GM19455 (cell line): Measurements from ENCODE around the gene SCAF8.
"Not testable (repeated sequence)": the region's sequence is repeated elsewhere in the genome, so short reads cannot be mapped to it uniquely, and the experiment has no call there.

Experiments used
- ATAC-seq: cut with Tn5 transposase; IDR thresholded peaks from one replicate; pipeline ENCODE4 v1.9.1; 2021; ENCODE audit not compliant: unreplicated experiment

Gene SCAF8, protein sequence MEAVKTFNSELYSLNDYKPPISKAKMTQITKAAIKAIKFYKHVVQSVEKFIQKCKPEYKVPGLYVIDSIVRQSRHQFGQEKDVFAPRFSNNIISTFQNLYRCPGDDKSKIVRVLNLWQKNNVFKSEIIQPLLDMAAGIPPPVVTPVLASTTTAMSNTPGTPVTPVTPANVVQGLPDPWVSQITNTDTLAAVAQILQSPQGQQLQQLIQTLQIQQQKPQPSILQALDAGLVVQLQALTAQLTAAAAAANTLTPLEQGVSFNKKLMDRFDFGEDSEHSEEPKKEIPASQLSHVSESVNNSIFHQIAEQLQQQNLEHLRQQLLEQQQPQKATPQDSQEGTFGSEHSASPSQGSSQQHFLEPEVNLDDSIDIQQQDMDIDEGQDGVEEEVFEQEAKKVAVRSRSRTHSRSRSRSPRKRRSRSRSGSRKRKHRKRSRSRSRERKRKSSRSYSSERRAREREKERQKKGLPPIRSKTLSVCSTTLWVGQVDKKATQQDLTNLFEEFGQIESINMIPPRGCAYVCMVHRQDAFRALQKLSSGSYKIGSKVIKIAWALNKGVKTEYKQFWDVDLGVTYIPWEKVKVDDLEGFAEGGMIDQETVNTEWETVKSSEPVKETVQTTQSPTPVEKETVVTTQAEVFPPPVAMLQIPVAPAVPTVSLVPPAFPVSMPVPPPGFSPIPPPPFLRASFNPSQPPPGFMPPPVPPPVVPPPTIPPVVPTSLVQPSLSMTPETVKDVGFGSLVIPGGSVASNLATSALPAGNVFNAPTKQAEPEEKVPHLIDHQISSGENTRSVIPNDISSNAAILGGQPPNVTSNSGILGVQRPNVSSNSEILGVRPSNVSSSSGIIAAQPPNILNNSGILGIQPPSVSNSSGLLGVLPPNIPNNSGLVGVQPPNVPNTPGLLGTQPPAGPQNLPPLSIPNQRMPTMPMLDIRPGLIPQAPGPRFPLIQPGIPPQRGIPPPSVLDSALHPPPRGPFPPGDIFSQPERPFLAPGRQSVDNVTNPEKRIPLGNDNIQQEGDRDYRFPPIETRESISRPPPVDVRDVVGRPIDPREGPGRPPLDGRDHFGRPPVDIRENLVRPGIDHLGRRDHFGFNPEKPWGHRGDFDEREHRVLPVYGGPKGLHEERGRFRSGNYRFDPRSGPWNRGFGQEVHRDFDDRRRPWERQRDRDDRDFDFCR (N-terminal part only)

DNA sequence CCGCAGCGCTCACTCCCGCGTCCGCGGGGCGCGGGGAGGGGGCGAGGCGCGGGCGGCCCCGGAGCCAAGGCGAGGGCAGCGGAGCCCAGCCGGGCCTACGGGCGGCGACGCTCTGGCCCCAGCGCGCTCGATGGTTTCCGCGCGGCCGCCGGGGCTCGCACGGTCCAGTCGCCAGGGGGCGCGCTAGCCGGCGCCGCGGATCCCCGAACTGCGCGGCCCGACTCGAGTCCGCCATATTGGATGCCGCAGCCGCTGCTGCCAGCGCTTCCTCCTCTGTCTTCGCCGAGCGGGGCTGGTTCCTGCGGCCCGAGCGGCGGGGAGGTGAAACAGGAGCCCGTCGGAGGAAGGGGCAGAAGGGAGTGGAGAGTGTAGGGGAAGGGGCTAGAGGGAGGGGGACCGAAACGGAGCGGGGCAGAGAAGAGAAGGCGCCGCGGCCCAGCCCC is at the start of gene SCAF8:
TSS of gene SCAF8 (plus strand) at position 234 of the 443 bp plus-strand sequence. CDS start 485 bp downstream, outside the sequence.
- ATAC-seq: peak; percentile 82

DNA sequence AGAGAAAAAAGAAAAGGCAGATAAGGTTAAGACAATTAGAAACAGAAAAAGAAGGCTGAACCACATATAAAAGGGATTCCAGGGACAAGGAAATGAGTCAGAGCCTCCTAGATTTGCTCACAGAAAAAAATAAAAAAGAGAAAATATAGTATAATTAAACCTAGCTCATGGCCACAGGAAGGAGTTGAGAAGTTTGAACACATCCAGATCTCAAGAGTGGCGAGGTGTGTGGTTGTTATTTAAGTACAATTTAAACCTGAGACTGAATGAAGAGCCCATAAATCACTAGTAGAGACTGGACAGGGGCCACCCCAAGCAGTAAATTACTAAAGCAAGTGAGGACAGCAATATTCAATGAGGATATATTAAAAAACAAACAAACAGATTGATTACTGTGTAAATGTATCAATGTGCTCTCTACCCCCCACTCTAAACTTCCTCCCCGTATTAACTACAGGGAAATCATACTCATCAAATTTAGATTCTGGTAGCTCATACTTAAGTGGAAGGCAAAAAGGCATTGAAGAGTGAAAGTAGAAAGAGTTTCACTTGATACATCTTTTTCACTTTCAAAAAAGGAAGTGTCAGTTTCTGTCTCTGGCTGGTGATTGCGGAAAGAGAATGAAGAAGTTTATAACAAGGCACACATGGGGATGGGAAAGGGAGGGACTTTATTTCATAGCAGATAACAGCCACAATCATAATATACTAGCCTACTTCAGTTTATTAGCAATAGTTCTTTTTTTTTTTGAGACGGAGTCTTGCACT is 49.3 kb upstream of the SCAF8 start:
- ATAC-seq: peak; percentile 90

DNA sequence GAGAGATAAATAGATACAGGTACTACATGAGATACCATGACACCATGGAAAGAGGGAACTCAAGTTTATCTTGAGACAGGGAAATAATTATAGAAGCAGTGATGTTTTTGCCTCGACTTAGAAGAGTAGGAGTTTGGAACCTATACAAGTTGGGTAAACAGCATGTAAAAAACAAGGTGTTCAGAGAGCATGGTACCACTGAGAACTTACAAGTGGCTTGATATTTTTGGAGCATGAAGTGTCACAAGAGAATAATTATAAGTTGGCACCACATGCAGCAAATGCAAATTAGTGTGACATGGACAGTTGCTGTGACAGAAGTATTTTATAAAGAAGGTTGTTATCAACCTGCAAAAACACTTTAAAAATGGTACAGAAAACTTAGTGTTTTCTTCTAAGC is 47.1 kb upstream of the SCAF8 start:
- no peak for ATAC-seq

DNA sequence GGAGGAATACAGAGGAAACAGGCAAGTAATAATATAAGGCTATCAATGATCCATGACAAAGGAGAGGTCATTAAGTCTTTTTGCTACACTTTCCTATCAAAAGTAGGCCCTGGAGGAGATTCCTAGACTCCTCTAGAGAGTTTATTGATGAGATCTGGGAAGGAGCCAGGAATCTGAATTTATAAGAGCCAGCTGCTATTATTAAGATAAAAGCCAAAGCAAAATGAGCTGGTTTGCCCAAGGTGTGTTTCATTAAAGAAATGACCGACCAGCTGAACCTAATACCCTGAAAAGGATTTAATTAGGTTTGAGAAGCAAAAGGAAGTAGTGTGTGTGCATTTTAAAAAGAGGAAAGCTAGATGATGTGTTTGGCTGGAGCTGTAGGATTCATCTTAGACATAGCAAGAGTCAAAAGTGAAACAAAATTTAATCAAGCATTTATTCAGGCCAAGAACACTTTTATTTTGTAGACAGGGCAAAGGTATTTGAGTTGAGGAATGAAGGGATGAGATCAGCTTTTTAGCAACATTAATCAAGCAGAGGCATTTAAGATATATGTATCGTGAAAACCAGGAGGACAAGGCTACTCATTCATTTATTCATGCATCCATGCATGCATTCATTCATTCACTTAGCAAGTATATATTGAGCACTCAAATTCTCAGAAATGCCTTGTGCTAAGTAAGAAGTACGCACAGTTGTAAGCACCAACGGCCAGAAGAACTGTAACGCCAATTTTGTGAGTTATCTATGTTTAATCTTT is 43.5 kb upstream of the SCAF8 start:
- no peak for ATAC-seq

DNA sequence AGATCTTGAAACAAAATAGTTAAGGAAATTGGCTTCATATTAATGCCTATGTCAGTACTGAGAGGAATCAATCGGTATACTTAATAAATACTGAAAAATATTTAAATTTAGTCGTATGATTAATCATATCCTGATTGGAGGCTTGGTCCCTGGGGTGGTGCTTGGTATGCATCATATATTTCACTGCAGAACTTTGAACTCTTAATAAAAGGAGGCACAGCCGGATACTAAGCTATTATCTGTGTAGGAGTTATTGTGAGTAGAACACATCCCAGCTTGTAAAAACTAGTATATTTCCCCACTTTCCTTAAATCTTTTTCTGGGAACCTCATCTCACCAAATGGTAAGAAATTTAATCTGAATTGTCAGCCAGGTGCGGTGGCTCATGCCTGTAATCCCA is 42.4 kb upstream of the SCAF8 start:
- no peak for ATAC-seq

DNA sequence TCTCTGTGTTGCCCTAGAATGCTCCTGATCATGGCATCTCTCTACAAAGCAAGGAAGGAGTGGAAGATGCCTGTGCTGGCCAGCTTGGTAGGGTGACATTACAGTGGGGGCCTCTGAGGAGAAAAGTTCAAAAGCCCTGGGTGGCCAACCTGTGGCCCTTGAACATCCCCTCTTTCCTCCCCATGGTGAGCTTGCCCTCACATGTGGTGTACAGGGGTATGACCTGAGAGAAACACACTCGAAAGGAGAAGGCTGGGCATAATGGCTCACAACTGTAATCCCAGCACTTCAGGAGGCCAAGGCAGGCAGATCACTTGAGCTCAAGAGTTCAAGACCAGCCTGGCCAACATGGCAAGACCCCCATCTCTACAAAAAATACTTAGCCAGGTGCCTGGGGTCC is 36.6 kb upstream of the SCAF8 start:
- ATAC-seq: no peak

DNA sequence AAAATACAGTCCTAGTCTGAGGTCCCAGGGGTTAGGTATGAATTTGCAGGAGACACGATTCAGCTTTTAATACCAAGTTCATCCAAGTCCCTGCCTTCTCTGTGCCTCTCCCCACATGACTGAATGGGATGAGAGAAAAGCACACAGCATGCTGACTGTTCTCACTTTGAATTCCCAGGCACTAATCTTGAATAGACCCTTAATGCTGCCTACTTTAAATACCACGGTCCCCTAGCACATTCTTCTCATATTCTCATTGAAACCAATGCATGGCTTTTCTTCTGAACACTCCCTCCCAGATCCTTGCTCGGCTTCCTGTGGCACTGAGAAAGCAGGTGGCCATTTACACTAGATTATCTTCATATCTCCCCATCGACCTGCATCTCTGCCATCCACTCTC is 30.1 kb upstream of the SCAF8 start:
- ATAC-seq: no peak

DNA sequence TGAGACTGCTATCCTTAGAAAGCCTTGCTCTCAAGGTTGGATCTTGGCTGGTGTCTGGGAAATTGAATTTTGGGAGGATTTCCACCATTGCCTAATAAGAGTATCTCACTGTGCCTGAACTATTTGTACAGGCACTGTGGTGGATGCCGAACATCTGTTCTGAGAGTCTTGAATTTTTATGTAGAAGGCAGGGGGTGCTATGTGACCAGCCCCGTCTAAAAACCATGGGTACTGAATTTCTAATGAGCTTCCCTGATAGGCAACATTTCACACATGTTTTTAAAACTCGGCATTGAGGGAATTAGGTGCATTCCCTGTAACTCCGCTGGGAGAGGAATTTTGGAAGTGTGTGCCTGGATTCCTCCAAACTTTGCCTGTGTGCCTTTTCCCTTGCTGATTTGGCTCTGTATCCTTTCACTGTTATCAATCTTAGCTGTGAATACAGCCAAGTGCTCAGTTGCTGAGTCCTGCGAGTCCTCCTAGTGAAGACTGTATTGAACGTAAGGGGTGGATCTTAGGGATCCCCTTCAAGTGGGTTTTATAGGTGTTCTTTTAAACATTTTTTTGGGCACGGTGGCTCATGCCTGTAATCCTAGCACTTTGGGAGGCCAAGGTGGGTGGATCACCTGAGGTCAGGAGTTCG is 27.6 kb upstream of the SCAF8 start:
- no peak for ATAC-seq

DNA sequence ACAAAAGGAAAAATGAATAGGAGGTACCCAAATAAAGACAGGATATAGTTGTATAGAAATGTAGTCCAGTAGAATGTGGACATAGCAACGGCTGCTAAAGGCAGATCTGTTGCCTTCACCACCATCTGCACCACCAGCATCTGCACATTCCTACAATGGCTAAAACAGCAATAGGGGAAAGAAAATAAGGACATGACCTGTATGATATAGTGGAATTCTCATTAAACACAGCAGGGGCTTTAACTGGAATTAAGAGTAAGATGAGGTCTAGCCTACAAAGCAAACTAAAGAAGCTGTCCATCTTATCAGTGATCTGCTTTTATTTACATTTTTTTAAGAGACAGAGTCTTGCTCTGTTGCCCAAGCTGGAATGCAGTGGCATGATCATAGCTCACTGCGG is 26.8 kb upstream of the SCAF8 start:
- ATAC-seq: no peak

DNA sequence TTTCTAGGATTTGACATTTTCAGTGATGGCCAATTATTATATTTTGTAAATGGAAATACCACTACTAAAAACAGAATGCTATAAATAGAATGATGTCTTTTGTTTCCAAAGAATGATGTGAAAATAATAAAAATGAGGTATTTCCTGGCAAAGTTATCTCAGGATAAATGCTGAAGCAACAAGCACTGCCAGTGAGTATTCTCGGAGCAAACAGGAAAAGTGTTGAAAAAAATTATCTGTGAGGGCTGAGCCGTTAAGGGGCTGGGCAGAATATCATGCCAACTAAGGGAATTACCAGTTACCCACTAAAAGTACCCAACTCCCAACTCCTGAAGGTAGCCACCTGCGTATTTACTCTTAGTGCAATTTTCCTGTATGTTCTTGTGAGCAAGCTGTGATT is 23.6 kb upstream of the SCAF8 start:
- no peak for ATAC-seq

DNA sequence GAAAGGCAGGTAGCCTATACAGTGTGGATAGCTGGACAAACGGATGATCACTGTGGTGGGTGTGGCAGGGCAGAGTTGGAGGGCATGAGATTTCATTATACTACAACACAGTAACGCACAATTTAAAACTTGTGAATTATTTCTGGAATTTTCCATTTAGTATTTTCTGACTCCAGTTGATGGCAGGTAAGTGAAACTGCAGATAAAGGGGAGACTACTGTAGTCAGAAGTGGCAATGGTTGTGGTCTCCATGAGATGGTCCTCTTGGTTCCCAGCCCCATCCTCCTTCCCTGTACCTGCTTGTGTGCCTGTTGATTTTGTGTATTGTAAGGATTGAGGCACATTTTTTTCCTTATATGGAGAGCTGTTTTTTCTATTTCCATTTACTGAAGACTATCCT is 22.5 kb upstream of the SCAF8 start:
- no peak for ATAC-seq

DNA sequence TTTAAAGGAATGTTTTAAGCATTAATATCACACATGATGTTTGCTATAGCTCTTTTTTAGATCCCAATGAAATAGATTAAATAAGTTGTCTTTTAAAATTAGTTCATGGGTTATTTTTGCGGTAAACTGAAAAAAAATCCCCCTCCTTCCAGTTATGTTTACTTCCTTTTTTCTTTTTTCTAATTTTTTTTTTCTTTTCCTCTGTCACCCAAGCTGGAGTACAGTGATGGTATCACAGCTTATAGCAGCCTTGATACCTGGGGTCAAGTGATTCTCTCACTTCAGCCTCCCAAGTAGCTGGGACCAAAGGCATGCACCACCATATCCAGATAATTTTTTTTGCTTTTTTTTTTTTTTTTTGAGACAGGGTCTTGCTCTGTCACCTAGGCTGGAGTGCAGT is 17.8 kb upstream of the SCAF8 start:
- ATAC-seq: no peak

DNA sequence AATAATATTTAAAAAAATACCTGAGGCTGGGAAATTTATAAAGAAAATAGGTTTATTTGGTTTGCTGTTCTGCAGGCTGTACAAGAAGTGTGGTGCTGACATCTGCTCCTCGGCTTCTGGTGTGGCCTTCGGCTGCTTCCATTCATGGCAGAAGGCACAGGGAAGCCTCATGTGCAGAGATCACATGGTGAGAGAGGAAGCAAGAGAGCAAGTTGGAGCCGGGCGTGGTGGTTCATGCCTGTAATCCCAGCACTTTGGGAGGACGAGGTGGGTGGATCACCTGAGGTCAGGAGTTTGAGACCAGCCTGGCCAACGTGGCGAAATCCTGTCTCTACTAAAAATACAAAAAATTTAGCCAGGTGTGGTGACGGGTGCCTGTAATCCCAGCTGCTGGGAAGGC is 16.9 kb upstream of the SCAF8 start:
- ATAC-seq: not testable (repeated sequence)

DNA sequence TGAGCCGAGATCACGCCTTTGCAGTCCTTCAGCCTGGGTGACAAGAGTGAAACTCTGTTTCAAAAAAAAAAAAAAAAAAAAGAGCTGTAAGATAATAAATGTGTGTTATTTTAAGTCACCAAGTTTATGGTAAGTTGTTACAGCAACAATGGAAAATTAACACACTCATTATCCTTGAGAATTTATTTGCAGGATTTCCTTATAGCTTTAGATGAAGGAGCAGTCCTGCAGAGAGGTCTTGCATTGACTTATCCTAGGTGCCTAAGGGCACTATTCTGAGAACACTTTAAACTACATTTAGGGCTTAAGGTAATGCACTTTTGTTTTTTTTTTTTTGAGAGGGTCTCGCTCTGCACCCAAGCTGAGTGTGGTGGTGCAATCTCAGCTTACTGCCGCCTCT is 13.8 kb upstream of the SCAF8 start:
- ATAC-seq: no peak

DNA sequence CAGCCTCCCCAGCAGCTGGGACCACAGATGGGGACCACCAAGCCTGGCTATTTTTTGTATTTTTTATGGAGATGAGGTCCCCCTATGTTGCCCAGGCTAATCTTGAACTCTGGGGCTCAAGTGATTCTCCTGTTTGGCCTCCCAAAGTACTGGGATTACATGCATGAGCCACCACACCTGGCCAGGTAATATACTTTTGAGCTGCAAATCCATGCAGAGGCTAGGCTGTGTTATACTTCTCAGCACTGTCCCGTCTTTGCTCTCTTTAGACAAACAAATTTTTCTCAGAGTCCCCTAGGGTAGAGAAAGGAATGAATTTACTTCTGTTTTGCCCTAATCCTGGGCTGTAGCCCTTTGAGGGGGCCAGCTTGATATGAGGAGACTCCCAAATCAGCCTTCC is 13.4 kb upstream of the SCAF8 start:
- no peak for ATAC-seq

DNA sequence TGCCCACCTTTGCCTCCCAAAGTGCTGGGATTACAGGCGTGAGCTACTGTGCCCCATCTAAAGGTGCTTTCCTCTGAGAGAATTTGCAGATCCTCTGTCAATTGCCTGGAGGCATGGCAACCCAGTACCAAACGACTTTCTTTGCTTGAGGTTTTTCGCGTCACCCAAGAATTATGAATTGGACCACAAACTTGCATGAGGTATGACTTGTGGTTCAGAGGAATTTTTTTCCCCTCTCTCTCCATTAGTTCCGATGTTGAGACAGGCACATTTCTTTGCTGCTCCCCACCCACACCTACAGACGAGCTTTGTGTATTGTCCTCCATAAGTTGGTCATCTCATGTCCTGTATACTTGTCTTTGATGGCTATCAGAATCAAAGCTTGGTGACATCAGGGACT is 11.8 kb upstream of the SCAF8 start:
- no peak for ATAC-seq

DNA sequence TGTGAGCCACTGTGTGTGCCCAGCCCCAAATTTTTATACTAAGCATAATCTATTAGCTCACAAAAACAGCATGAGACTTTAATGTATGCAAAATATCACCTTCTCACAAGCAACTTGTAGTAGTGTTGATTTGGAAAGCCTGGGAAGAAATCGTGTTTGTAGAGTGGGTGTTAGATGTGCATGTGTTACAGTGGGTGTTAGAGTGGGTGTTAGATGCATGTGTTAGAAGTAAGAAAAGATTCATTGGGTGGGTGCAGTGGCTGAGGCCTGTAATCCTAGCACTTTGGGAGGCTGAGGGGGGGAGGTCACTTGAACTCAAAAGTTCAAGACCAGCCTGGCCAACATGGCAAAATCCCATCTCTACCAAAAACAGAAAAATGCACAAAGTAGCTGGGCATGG is 6.3 kb upstream of the SCAF8 start:
- no peak for ATAC-seq

DNA sequence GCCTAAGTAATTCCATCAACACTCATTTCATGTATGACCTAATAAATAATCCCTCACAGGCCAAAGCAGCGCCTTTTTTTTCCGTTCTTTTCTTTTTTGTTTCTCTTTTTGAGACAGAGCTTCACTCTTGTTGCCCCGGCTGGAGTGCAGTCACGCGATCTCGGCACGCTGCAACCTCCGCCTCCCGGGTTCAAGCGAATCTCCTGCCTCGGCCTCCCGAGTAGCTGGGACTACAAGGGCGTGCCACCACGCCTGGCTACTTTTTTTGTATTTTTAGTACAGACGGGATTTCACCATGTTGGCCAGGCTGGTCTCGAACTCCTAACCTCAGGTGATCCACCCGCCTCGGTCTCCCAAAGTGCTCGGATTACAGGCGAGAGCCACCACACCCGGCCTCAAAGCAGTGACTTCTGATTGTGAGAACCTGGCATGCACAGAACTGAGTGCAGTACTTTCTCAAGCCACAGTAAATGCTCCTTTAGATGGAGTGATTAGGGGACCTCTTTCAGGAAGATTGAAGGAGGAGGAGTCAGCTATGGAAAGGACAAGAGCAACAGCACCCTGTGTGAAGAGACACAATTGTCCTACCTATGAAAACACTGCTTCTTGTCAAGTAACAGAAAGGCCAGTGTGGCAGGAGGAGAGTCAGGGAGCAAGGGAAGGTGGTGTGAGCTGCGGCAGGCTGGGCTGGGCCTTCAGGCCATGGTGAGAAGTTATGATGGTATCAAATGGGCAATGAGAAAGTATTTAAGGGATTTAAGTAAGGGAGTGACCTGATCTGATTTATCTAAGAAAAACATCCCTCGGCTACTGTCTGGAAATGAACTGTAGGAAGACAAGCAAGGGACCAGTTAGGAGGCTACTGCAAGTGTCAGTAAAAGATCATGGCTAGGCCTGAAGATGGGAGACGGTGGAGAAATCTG is 1.7 kb upstream of the SCAF8 start:
- no peak for ATAC-seq
